Fibroblast of lung (primary cell): ENCODE measurements around the gene DOCK7. TPM values are rescaled to one million over a fixed set of nuclear protein-coding genes. Genes with fewer than 3 reads are reported as not detected.
"Not testable (repeated sequence)": the region's sequence is repeated elsewhere in the genome, so short reads cannot be mapped to it uniquely, and the experiment has no call there.

Experiments used
- DNase-seq, 2 donors: peaks; one replicate each; pipeline versions ENCODE4 v3.0.0 to v3.0.0-alpha.2; 2010; ENCODE audit warnings: low read depth in 2 of 2
- H2AFZ ChIP-seq: 2 replicates; pipeline ENCODE4 v1.5.1; 2012; ENCODE audit warnings: low read length, control low read depth, inconsistent platforms
- H3K27ac ChIP-seq: 2 replicates; pipeline ENCODE4 v1.5.1; 2011; ENCODE audit warnings: low read length, control low read depth; ENCODE audit not compliant: insufficient read depth
- H3K27me3 ChIP-seq: 2 replicates; pipeline ENCODE4 v1.5.1; 2011; ENCODE audit warnings: mild to moderate bottlenecking, low read length; ENCODE audit not compliant: control insufficient read depth, insufficient read depth
- H3K36me3 ChIP-seq: 2 replicates; pipeline ENCODE4 v1.5.1; 2011; ENCODE audit warnings: low read length; ENCODE audit not compliant: control insufficient read depth, insufficient read depth
- H3K4me1 ChIP-seq: 2 replicates; pipeline ENCODE4 v1.5.1; 2011; ENCODE audit warnings: low read length; ENCODE audit not compliant: control insufficient read depth, insufficient read depth; ENCODE audit errors: extremely low read depth
- H3K4me2 ChIP-seq: 2 replicates; pipeline ENCODE4 v1.5.1; 2011; ENCODE audit warnings: low read length, control low read depth; ENCODE audit not compliant: insufficient read depth; ENCODE audit errors: extremely low read depth
- H3K4me3 ChIP-seq, 4 experiments: fragments of 200-600 bp in 1 of 4; sonication (generic) in 1 of 4; replicated peaks in 1 of 4; 2 replicates each; pipeline ENCODE4 v1.5.1; 2011 to 2016; ENCODE audit warnings: low read length in 4 of 4, low read depth in 3 of 4, mild to moderate bottlenecking in 3 of 4, control low read depth in 2 of 4, inconsistent platforms in 1 of 4, mixed read lengths in 1 of 4; ENCODE audit not compliant: insufficient read depth in 1 of 4; ENCODE audit errors: control extremely low read depth in 1 of 4
- H3K79me2 ChIP-seq: 2 replicates; pipeline ENCODE4 v1.5.1; 2012; ENCODE audit warnings: mild to moderate bottlenecking, low read length, inconsistent platforms; ENCODE audit not compliant: control insufficient read depth, insufficient read depth
- H3K9ac ChIP-seq: 2 replicates; pipeline ENCODE4 v1.5.1; 2011; ENCODE audit warnings: mild to moderate bottlenecking, low read length, control low read depth; ENCODE audit not compliant: insufficient read depth
- H3K9me3 ChIP-seq: 2 replicates; pipeline ENCODE4 v1.5.1; 2012; ENCODE audit warnings: low read depth, low read length; ENCODE audit not compliant: control insufficient read depth, insufficient read depth
- H4K20me1 ChIP-seq: 2 replicates; pipeline ENCODE4 v1.5.1; 2011; ENCODE audit warnings: low read length; ENCODE audit not compliant: control insufficient read depth, insufficient read depth; ENCODE audit errors: extremely low read depth
- CTCF ChIP-seq, 2 donors: IDR thresholded peaks in 1 of 2; conservative IDR thresholded peaks in 1 of 2; 1 replicate in 1 of 2; 2 replicates in 1 of 2; pipeline ENCODE4 v1.5.1; 2011 to 2012; ENCODE audit warnings: low read length in 2 of 2, control low read depth in 1 of 2, inconsistent platforms in 1 of 2, low read depth in 1 of 2, mild to moderate bottlenecking in 1 of 2
- EZH2 ChIP-seq: IDR thresholded peaks from 2 replicates; pipeline ENCODE4 v1.5.1; 2012; ENCODE audit warnings: low read length, control low read depth, mild to moderate bottlenecking; ENCODE audit errors: missing control alignments
- polyA plus RNA-seq, 2 donors: library from polyadenylated mRNA; depleted of rRNA in 1 of 2; stranded (reverse) in 1 of 2; unstranded in 1 of 2; fragments of >200 nt; gene quantifications; 2 replicates each; pipeline ENCODE4 v1.2.1, GENCODE V29; 2011 to 2012; ENCODE audit warnings: missing spikeins in 1 of 2
- total RNA-seq: library from RNA; depleted of rRNA; stranded (reverse); fragments of >200 nt; gene quantifications from 2 replicates; pipeline ENCODE4 v1.2.1, GENCODE V29; 2014

Gene DOCK7
- total and polyA plus RNA-seq, 2 donors (not counting 1 experiment from before 2014, with no cell fraction given), result 66.5 to 153 TPM

- no peak overlapping the region for H3K4me3 ChIP-seq
- H3K9me3 ChIP-seq, result no peaks in the 10 kb centered on the region
- H3K4me2 ChIP-seq, result no peak overlapping the region
- TF ChIP-seq EZH2 (no peak), CTCF (conservative IDR thresholded peaks at IDR 0.05 in 1 of 2, IDR thresholded peaks at IDR 0.05 in 1 of 2; ENCODE audit: low read depth in 1 of 2, low read length in 2 of 2) (no peak)
- H3K4me1 ChIP-seq, result no peaks in the 10 kb centered on the region
- no peak overlapping the region for H3K9ac ChIP-seq
- H3K79me2 ChIP-seq, result no peaks in the 10 kb centered on the region
- no peak overlapping the region for H3K27ac ChIP-seq
- H4K20me1 ChIP-seq, result no peaks in the 10 kb centered on the region
- H2AFZ ChIP-seq, result no peak overlapping the region
- peaks cover 2% of the 10 kb centered on the region for H3K36me3 ChIP-seq
- DNase-seq, result no peak
- no peaks in the 10 kb centered on the region for H3K27me3 ChIP-seq
Measured at GRCh38 chr1:62585469-62586155, 102.6 kb downstream of the DOCK7 start.

GRCh38 chr1:62573675-62574074 lies 114.5 kb downstream of the DOCK7 start:
- H3K36me3 ChIP-seq, result no peaks in the 10 kb centered on the region
- no peaks in the 10 kb centered on the region for H3K27me3 ChIP-seq
- TF ChIP-seq CTCF (conservative IDR thresholded peaks at IDR 0.05 in 1 of 2, IDR thresholded peaks at IDR 0.05 in 1 of 2; ENCODE audit: low read depth in 1 of 2, low read length in 2 of 2), result no peak
- TF ChIP-seq EZH2, result no peak
- DNase-seq, result no peak
- no peaks in the 10 kb centered on the region for H3K9me3 ChIP-seq
- no peak overlapping the region for H3K4me3 ChIP-seq
- H2AFZ ChIP-seq, result no peak overlapping the region
- H3K27ac ChIP-seq, result no peak overlapping the region
- H3K9ac ChIP-seq, result no peak overlapping the region
- no peak overlapping the region for H3K4me2 ChIP-seq
- H3K4me1 ChIP-seq, result no peaks in the 10 kb centered on the region
- H4K20me1 ChIP-seq, result no peaks in the 10 kb centered on the region
- no peaks in the 10 kb centered on the region for H3K79me2 ChIP-seq

- no peak overlapping the region for H3K4me2 ChIP-seq
- H3K4me1 ChIP-seq, result no peaks in the 10 kb centered on the region
- H3K9me3 ChIP-seq, result no peaks in the 10 kb centered on the region
- H4K20me1 ChIP-seq, result no peaks in the 10 kb centered on the region
- TF ChIP-seq EZH2 (no peak), CTCF (conservative IDR thresholded peaks at IDR 0.05 in 1 of 2, IDR thresholded peaks at IDR 0.05 in 1 of 2; ENCODE audit: low read depth in 1 of 2, low read length in 2 of 2) (no peak)
- no peak overlapping the region for H3K27ac ChIP-seq
- H3K27me3 ChIP-seq, result no peaks in the 10 kb centered on the region
- DNase-seq, result no peak
- no peak overlapping the region for H3K4me3 ChIP-seq
- H3K36me3 ChIP-seq, result no peaks in the 10 kb centered on the region
- H3K9ac ChIP-seq, result no peak overlapping the region
- no peaks in the 10 kb centered on the region for H3K79me2 ChIP-seq
- no peak overlapping the region for H2AFZ ChIP-seq
Measured at GRCh38 chr1:62572476-62572875, 115.7 kb downstream of the DOCK7 start.

- H4K20me1 ChIP-seq, H3K4me2 ChIP-seq, H3K9me3 ChIP-seq, H3K9ac ChIP-seq, DNase-seq, H3K4me1 ChIP-seq, H3K79me2 ChIP-seq, H3K27ac ChIP-seq, H2AFZ ChIP-seq, H3K27me3 ChIP-seq, H3K4me3 ChIP-seq, H3K36me3 ChIP-seq: not testable (repeated sequence)
Measured at GRCh38 chr1:62571517-62571916, 116.7 kb downstream of the DOCK7 start.

GRCh38 chr1:62567926-62568325 lies 120.3 kb downstream of the DOCK7 start:
- H3K27ac ChIP-seq, H3K4me2 ChIP-seq, DNase-seq: not testable (repeated sequence)

More at GRCh38 chr1:62567926-62568325, 120.3 kb downstream of the DOCK7 start:
- not testable (repeated sequence) for H3K4me3 ChIP-seq, H3K4me1 ChIP-seq, H3K9ac ChIP-seq, H3K9me3 ChIP-seq, H3K27me3 ChIP-seq, H3K36me3 ChIP-seq, H2AFZ ChIP-seq, H4K20me1 ChIP-seq, H3K79me2 ChIP-seq
